ENCODE data around the gene KMT2C. TPM values are rescaled to one million over a fixed set of nuclear protein-coding genes. Genes with fewer than 3 reads are reported as not detected.
"Not testable (repeated sequence)": the region's sequence is repeated elsewhere in the genome, so short reads cannot be mapped to it uniquely, and the experiment has no call there.

KMT2C gene
- total and polyA plus RNA-seq, 2 experiments from 2014 or later: 7.2 to 14.2 TPM

DNA sequence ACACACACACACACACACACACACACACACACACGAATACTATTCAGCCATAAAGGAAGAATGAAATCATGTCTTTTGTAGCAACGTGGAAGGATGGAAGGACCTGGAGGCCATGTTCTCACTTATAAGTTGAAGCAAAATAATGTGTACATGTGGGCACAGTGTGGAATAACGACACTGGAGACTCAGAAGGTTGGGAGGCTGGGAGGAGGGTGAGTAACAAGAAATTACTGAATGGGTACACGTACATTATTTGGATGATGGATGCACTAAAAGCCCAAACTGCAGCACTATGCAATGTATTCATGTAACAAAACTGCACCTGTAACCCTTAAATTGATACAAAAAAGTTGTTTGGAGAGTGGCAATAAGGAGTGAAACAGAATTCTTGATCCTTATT, 32.1 kb downstream of the KMT2C start:
- Histone ChIP-seq H3K4me3 (no peak overlapping the region), H3K9me2 (ENCODE audit: insufficient read depth) (no peaks in the 10 kb centered on the region), H3K4me2 (ENCODE audit: unreplicated experiment) (no peak overlapping the region), H3K79me2 (ENCODE audit: insufficient read depth) (peaks cover 100% of the 10 kb centered on the region), H3F3A (ENCODE audit: insufficient read depth) (0 out of 2 replicates have a peak, but pooled peaks cover 8% of the 10 kb centered on the region), H3K4me1 (ENCODE audit: insufficient read depth) (peaks cover 11% of the 10 kb centered on the region; the same call in 1 of the 2 replicates), H3K27me3 (replicated peaks; ENCODE audit: insufficient read depth) (no peaks in the 10 kb centered on the region), H4K20me1 (ENCODE audit: insufficient read depth) (peaks cover 11% of the 10 kb centered on the region; the same call in 1 of the 2 replicates), H3K36me3 (ENCODE audit: low read depth) (no peaks in the 10 kb centered on the region), H3K27ac (no peak overlapping the region), H3K9ac (no peak overlapping the region), H2AFZ (no peak overlapping the region), H3K9me3 (ENCODE audit: low read depth) (no peaks in the 10 kb centered on the region)
- in situ Hi-C loops (cut with MboI): no loop called here
- no peak for TF ChIP-seq EZH2phosphoT487 (IDR thresholded peaks at IDR 0.05; ENCODE audit: insufficient read depth, low read depth)
- no peak for TF ChIP-seq EZH2 (IDR thresholded peaks at IDR 0.05; ENCODE audit: insufficient read depth, poor library complexity, severe bottlenecking)
- WGBS, 2 experiments (ENCODE audit: low coverage in 1 of 2, low lambda C conversion rate in 2 of 2, missing lambda C conversion rate in 2 of 2): 20 to 24% methylated on average over 4 of the region's 4 CpGs
- DNase-seq: no peak

GRCh38 chr7:152402384-152403250, 33.2 kb downstream of the KMT2C start:
- H3K4me1 ChIP-seq (ENCODE audit: insufficient read depth): peaks cover 11% of the 10 kb centered on the region; the same call in 1 of the 2 replicates
- no peak overlapping the region for H3K4me2 ChIP-seq (ENCODE audit: unreplicated experiment)
- H3K4me3 ChIP-seq: no peak overlapping the region
- no peak overlapping the region for H3K27ac ChIP-seq
- H2AFZ ChIP-seq: no peak overlapping the region
- no peak for TF ChIP-seq EZH2phosphoT487 (IDR thresholded peaks at IDR 0.05; ENCODE audit: insufficient read depth, low read depth)
- TF ChIP-seq EZH2 (IDR thresholded peaks at IDR 0.05; ENCODE audit: insufficient read depth, poor library complexity, severe bottlenecking): no peak
- no peaks in the 10 kb centered on the region for H3K36me3 ChIP-seq (ENCODE audit: low read depth)
- peaks cover 100% of the 10 kb centered on the region for H3K79me2 ChIP-seq (ENCODE audit: insufficient read depth)
- DNase-seq: peak; percentile 42
- H3K9ac ChIP-seq: no peak overlapping the region
- 32 to 34% methylated on average over 5 of the region's 5 CpGs for WGBS, 2 experiments (ENCODE audit: low coverage in 1 of 2, low lambda C conversion rate in 2 of 2, missing lambda C conversion rate in 2 of 2)
- peaks cover 18% of the 10 kb centered on the region; the same call in 1 of the 2 replicates for H4K20me1 ChIP-seq (ENCODE audit: insufficient read depth)
- no peaks in the 10 kb centered on the region for H3K9me3 ChIP-seq (ENCODE audit: low read depth)
- in situ Hi-C loops (cut with MboI): no loop called here
- 0 out of 2 replicates have a peak, but pooled peaks cover 8% of the 10 kb centered on the region for H3F3A ChIP-seq (ENCODE audit: insufficient read depth)
- H3K9me2 ChIP-seq (ENCODE audit: insufficient read depth): no peaks in the 10 kb centered on the region
- no peaks in the 10 kb centered on the region for H3K27me3 ChIP-seq (replicated peaks; ENCODE audit: insufficient read depth)

GRCh38 chr7:152399344-152399743, 36.5 kb downstream of the KMT2C start:
- H3F3A ChIP-seq (ENCODE audit: insufficient read depth): 0 out of 2 replicates have a peak, but pooled peaks cover 8% of the 10 kb centered on the region
- no peaks in the 10 kb centered on the region for H3K36me3 ChIP-seq (ENCODE audit: low read depth)
- no peak overlapping the region for H3K9ac ChIP-seq
- H3K79me2 ChIP-seq (ENCODE audit: insufficient read depth): peaks cover 100% of the 10 kb centered on the region
- H4K20me1 ChIP-seq (ENCODE audit: insufficient read depth): peaks cover 23% of the 10 kb centered on the region; the same call in 1 of the 2 replicates
- H3K9me3 ChIP-seq (ENCODE audit: low read depth): no peaks in the 10 kb centered on the region
- H3K27me3 ChIP-seq (replicated peaks; ENCODE audit: insufficient read depth): no peaks in the 10 kb centered on the region
- in situ Hi-C loops (cut with MboI): no loop called here
- no peak overlapping the region for H3K27ac ChIP-seq
- no peak overlapping the region for H3K4me2 ChIP-seq (ENCODE audit: unreplicated experiment)
- TF ChIP-seq EZH2phosphoT487 (IDR thresholded peaks at IDR 0.05; ENCODE audit: insufficient read depth, low read depth) (no peak), EZH2 (IDR thresholded peaks at IDR 0.05; ENCODE audit: insufficient read depth, poor library complexity, severe bottlenecking) (no peak)
- H3K4me1 ChIP-seq (ENCODE audit: insufficient read depth): peaks cover 11% of the 10 kb centered on the region; the same call in 1 of the 2 replicates
- H3K9me2 ChIP-seq (ENCODE audit: insufficient read depth): no peaks in the 10 kb centered on the region
- no peak overlapping the region for H2AFZ ChIP-seq
- H3K4me3 ChIP-seq: no peak overlapping the region
- no peak for DNase-seq

GRCh38 chr7:152395112-152395511, 40.7 kb downstream of the KMT2C start:
- no peaks in the 10 kb centered on the region for H3K9me3 ChIP-seq (ENCODE audit: low read depth)
- H3K4me3 ChIP-seq: no peak overlapping the region
- H3K36me3 ChIP-seq (ENCODE audit: low read depth): no peaks in the 10 kb centered on the region
- H3K27me3 ChIP-seq (replicated peaks; ENCODE audit: insufficient read depth): no peaks in the 10 kb centered on the region
- 79 to 87% methylated on average over 7 of the region's 7 CpGs for WGBS, 2 experiments (ENCODE audit: low coverage in 1 of 2, low lambda C conversion rate in 2 of 2, missing lambda C conversion rate in 2 of 2)
- H4K20me1 ChIP-seq (ENCODE audit: insufficient read depth): peaks cover 13% of the 10 kb centered on the region; the same call in 1 of the 2 replicates
- in situ Hi-C loops (cut with MboI): no loop called here
- peaks cover 100% of the 10 kb centered on the region for H3K79me2 ChIP-seq (ENCODE audit: insufficient read depth)
- no peak overlapping the region for H3K4me2 ChIP-seq (ENCODE audit: unreplicated experiment)
- H3K9me2 ChIP-seq (ENCODE audit: insufficient read depth): no peaks in the 10 kb centered on the region
- TF ChIP-seq EZH2 (IDR thresholded peaks at IDR 0.05; ENCODE audit: insufficient read depth, poor library complexity, severe bottlenecking): no peak
- TF ChIP-seq EZH2phosphoT487 (IDR thresholded peaks at IDR 0.05; ENCODE audit: insufficient read depth, low read depth): no peak
- no peaks in the 10 kb centered on the region for H3K4me1 ChIP-seq (ENCODE audit: insufficient read depth)
- H3K27ac ChIP-seq: no peak overlapping the region
- no peak for DNase-seq
- H3F3A ChIP-seq (ENCODE audit: insufficient read depth): no peaks in the 10 kb centered on the region
- no peak overlapping the region for H3K9ac ChIP-seq
- H2AFZ ChIP-seq: no peak overlapping the region

DNA sequence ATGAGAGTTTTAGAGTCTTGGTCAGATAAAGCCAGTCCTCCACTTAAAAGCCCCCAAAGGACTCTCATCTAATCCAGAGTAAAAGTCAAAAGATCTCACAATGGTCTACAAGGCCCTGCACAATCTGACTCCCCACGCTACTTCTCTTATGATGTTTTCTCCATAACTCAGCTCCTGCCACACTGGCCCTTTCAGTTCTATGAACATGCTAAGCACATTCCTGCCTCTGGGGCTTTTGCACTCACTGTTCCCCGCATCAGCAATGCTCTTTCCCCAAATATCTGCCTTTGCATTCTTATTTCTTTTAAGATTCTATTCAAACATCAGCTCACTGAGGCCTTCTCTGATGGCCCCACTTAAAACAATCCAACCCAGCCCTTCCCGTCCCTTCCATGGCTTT, 41.6 kb downstream of the KMT2C start:
- H3K27ac ChIP-seq; in situ Hi-C loops (cut with MboI); H3K9me3 ChIP-seq (ENCODE audit: low read depth); H3K27me3 ChIP-seq (replicated peaks; ENCODE audit: insufficient read depth); H3K4me1 ChIP-seq (ENCODE audit: insufficient read depth); H2AFZ ChIP-seq; H3K9me2 ChIP-seq (ENCODE audit: insufficient read depth); H3K4me2 ChIP-seq (ENCODE audit: unreplicated experiment); H3K4me3 ChIP-seq; H3K36me3 ChIP-seq (ENCODE audit: low read depth); H3F3A ChIP-seq (ENCODE audit: insufficient read depth); H3K9ac ChIP-seq: not testable (repeated sequence)
- 43 to 46% methylated on average over 3 of the region's 3 CpGs for WGBS, 2 experiments (ENCODE audit: low coverage in 1 of 2, low lambda C conversion rate in 2 of 2, missing lambda C conversion rate in 2 of 2)
- peaks cover 13% of the 10 kb centered on the region; the same call in 1 of the 2 replicates for H4K20me1 ChIP-seq (ENCODE audit: insufficient read depth)
- peak; percentile 54 for DNase-seq
- peaks cover 100% of the 10 kb centered on the region for H3K79me2 ChIP-seq (ENCODE audit: insufficient read depth)
